GM18526 (cell line): Measurements from ENCODE around the gene SLC38A4.

Experiments used
- POLR2A ChIP-seq: IDR thresholded peaks from 3 replicates; pipeline ENCODE4 v1.6.1; 2011; ENCODE audit not compliant: insufficient read length; ENCODE audit errors: extremely low read depth

The SLC38A4 gene

DNA sequence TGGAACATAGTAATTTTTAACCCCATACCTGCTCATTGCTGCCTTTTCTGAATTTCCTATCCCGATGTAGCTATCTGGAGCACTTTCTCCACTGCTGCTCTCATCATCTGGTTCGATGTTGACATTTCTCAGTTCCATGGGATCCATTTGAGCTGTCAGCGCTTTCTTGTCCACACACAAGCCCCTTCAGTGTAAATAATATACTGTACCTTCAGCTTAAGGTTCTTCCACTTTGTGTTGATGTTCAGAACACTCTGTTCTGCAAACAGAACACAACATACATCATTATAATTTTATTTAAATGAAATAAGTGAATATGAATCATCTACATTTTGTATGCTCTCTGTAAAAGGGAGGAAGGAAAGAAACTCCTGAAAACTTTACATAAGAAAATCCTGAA lies 32.9 kb downstream of the SLC38A4 start:
- TF ChIP-seq POLR2A = no peak

DNA sequence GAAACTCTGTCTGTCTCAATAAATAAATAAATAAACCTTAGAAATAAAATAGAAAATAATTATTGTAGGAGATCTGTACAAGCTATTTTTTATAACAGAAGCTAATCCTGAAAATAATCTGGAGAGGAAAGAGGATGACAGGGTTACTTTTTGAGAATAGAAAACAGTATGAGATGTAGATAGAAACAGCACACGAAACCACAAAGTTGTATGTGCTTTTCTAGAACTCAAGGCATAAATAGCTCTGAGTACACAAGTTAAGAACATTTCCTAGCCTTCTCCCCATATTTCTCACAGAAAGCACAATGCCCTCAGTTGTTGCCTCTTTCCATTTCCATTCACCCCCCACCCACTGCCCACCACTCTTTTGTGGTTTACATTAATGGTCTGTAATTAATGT lies 35.7 kb downstream of the SLC38A4 start:
- TF ChIP-seq POLR2A = no peak

DNA sequence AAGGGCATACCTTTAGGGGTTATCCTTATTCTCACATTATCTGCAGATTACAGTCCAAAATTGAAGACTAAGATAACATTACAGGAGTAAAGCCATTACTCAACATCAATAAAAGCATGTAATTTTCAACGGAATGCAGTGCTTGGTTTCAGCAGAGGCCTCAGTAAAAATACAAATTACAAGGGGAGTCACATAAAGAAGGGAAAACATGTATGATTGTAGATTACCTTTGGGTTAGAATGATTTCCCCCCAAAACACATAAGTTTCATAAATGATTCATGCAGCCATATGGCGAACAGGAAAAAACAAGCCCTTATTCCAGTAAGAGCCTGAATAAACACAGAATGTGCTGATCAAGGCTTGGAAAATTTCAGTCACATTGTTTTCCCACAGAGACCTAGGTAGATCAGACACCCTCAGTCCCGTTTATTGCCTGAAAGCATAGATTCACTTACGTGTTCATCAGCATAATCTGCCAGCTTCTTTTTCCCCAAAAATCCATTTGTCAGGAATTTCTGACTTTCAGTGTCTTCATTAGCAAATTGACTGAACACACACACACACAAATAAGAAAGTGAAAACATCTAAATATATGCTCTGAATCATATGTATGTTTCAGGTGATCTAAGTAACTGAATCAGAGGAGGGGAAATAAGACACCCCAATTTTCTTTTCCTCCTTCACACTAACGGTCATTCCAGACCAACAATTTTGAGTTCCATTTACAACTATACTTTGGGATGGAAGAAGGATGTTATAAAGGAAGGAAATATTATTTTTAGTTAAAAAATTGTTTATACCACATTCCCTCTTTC lies 37.5 kb downstream of the SLC38A4 start:
- no peak for TF ChIP-seq POLR2A

GRCh38 chr12:46787496-46788055 lies 38.2 kb downstream of the SLC38A4 start:
- TF ChIP-seq POLR2A = no peak

GRCh38 chr12:46786774-46787173 lies 39.0 kb downstream of the SLC38A4 start:
- TF ChIP-seq POLR2A = no peak

DNA sequence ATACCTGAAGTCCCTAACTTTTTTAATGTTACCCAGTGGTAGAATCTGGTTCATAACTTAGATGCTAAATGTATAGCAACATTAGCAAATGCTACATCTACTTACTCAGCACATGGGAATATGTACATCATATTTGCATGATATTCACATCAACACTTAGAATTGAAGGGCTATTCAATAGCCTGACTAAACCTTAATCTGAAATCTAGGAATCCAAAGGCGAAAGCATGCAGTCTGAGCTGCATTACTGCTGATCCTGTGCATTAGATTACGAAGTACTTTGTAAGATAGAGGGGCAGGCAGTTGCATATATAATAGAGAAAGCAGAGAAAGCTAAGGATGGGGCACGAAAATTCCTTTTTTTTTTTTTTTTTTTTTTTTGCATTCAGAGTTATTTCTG lies 40.4 kb downstream of the SLC38A4 start:
- no peak for TF ChIP-seq POLR2A

GRCh38 chr12:46783871-46784270 lies 41.9 kb downstream of the SLC38A4 start:
- TF ChIP-seq POLR2A = no peak

GRCh38 chr12:46779879-46780278 lies 45.9 kb downstream of the SLC38A4 start:
- no peak for TF ChIP-seq POLR2A

- no peak for TF ChIP-seq POLR2A
Measured at GRCh38 chr12:46779063-46779462, 46.7 kb downstream of the SLC38A4 start.

- TF ChIP-seq POLR2A = no peak
Measured at GRCh38 chr12:46778415-46778814, 47.4 kb downstream of the SLC38A4 start.

DNA sequence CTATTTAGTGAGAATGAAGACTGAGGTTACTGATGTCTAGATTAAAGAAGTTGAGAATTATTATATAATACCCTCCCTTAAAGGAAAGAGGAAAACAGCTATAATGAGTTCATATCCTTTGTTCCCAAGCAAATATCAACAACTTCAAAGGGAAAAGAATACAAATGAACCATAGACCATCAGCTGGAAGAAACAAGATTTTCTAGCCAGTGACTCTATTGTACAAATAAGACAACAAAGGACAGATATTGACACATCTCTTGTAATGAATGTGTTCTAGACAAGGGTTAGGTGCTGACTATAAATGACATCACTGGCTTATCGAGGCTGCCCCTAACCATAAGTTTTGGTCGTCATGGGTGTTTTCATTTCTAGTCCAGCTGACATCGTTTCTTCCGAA lies 48.2 kb downstream of the SLC38A4 start:
- TF ChIP-seq POLR2A = no peak

DNA sequence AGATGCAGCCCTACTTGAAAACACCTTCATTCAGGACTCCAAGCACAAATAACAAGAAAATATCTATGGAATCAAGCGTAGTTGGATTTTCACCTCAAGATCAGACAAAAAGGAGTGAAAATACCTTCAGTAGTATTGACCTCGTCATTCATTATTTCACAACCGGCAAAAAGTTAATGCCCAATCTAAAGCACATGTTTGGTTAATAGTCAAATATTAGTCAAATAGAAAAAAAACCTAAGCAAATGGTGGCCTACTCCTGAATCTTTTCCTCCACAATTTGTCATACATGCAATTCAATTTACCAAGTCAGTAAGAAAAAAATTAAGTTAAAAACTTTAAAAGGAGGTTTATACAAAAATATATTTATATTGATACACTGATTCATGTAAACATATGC lies 50.0 kb downstream of the SLC38A4 start:
- no peak for TF ChIP-seq POLR2A

- TF ChIP-seq POLR2A = no peak
Measured at GRCh38 chr12:46774322-46774633, 51.5 kb downstream of the SLC38A4 start.

DNA sequence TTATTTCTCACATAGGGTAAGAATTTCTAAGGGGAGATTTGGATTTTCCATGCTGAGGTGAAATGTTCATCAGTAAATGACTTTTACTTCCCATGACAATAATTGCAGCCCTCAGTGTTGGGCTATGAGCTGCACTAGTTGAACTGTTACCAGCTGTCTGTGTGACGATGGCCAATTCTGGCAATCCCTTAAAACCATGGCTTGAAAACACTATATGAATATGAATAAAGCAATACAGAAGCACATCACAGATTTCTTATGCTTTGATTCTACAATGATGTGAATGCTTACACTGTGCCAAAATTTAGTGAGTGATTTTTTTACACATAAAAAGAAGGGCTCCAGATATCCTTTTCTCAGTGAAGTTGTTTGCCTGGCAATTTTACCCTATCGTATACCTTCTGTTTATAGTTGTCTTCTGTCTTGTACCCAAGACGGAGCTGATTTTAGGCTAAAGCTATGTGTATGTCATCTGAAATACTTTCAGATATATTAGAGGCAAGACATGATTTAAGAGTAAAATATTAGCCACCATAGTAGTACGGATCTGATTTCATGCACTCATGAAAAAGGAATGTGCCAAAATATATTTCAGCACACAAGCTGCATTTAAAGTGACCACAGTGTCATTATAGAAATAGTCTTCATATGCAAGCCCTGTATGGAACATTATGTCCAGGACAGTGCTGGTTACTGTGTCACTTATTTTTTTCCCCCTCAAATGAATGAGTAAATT lies 52.0 kb downstream of the SLC38A4 start:
- TF ChIP-seq POLR2A = no peak

GRCh38 chr12:46771268-46771827 lies 54.4 kb downstream of the SLC38A4 start:
- no peak for TF ChIP-seq POLR2A

DNA sequence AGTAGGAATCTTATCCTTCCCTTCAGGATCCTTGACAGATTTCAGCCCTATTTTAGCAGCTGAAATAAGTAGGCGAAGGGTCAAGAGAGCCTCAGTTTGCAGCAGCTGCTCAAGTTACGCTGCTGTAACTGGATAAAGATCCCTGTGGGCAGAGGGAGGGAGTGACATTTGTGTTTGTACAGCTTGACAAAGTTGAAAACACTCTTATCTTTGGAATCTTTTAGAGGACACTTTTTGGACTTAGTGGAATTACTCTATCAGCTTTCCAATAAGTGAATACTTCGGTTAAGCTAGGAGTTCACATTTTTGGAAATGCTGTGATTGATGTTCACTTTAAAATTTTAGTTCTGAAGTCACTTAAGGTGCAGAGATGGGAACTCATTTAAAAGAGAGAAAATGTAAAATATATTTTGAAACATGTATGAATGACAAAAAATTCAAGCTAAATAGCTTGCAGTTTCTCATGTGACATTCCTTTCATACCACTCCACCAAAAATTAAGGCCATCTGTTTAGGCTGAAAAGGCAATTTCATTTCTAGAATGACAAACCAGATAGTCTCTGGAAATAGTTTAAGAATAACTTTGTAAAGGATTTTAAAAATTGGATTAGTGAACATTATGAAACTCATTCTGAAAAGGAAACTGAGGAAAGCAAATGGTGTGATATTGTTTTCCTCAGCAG lies 55.2 kb downstream of the SLC38A4 start:
- TF ChIP-seq POLR2A = no peak

- no peak for TF ChIP-seq POLR2A
Measured at GRCh38 chr12:46764005-46764404, 61.8 kb downstream of the SLC38A4 start.
